Esophagus muscularis mucosa (tissue), 4 donors: Measurements from ENCODE around the gene ZBTB7B. TPM values are rescaled to one million over a fixed set of nuclear protein-coding genes. Genes with fewer than 3 reads are reported as not detected.
A peak's percentile ranks its signal among the peaks of the same experiment; 100 is the strongest.
"Not testable (repeated sequence)": the region's sequence is repeated elsewhere in the genome, so short reads cannot be mapped to it uniquely, and the experiment has no call there.

ENCODE experiments used
- DNase-seq: peaks from one replicate; pipeline ENCODE4 v3.0.0-alpha.2; 2017; ENCODE audit errors: extremely low spot score
- H3K27ac ChIP-seq, 4 donors: fragments of 200-600 bp; sonication (generic); replicated peaks in 1 of 4; 1 replicate in 3 of 4; 2 replicates in 1 of 4; pipeline ENCODE4 v1.5.1; 2016 to 2019; ENCODE audit warnings: mild to moderate bottlenecking in 1 of 4
- H3K27me3 ChIP-seq, 4 donors: fragments of 200-600 bp; sonication (generic); one replicate each; pipeline versions ENCODE4 v1.5.1 to v1.6.0; 2016 to 2019
- H3K36me3 ChIP-seq, 4 donors: fragments of 200-600 bp; sonication (generic); one replicate each; pipeline ENCODE4 v1.5.1; 2016 to 2019
- H3K4me1 ChIP-seq, 4 donors: fragments of 200-600 bp; sonication (generic); one replicate each; pipeline ENCODE4 v1.5.1; 2016 to 2019
- H3K4me3 ChIP-seq, 4 donors: fragments of 200-600 bp; sonication (generic); 1 replicate in 2 of 4; 2 replicates in 2 of 4; pipeline ENCODE4 v1.5.1; 2016 to 2019; ENCODE audit warnings: mild to moderate bottlenecking in 4 of 4, moderate library complexity in 1 of 4
- H3K9me3 ChIP-seq, 4 donors: fragments of 200-600 bp; sonication (generic); 1 replicate in 3 of 4; 2 replicates in 1 of 4; pipeline ENCODE4 v1.5.1; 2016 to 2019
- EP300 ChIP-seq: sonication (generic); formaldehyde crosslinking; IDR thresholded peaks from one replicate; pipeline ENCODE4 v1.6.1; 2017; ENCODE audit warnings: antibody characterized with exemption
- POLR2A ChIP-seq: fragments of 450-650 bp; IDR thresholded peaks from one replicate; pipeline ENCODE4 v1.6.1; 2017; ENCODE audit warnings: antibody characterized with exemption, moderate library complexity, mild to moderate bottlenecking, low read depth
- POLR2AphosphoS5 ChIP-seq, 2 donors: sonication (generic); formaldehyde crosslinking; IDR thresholded peaks; one replicate each; pipeline ENCODE4 v1.6.1; 2017; ENCODE audit warnings: antibody characterized with exemption in 2 of 2
- WGBS: methylation state at CpG from one replicate; pipeline ENCODE4 v1.1.5; 2018; 5-methylcytosine and 5-hydroxymethylcytosine counted together
- intact Hi-C: fragments of 100-400 bp; cut with DNase I; formaldehyde crosslinking; loops from one replicate; pipeline ENCODE4 v1.15.1; 2023
- total RNA-seq, 4 donors: library from RNA; depleted of rRNA; stranded (reverse); fragments of >200 nt; gene quantifications; one replicate each; pipeline versions ENCODE4 v1.1.0 to v1.2.1, GENCODE V29; 2016
- TF ChIP-seq, protein P1 (sequence below), 3 experiments: fragments of 200-600 bp in 2 of 3; fragments of 450-650 bp in 1 of 3; sonication (generic) in 2 of 3; IDR thresholded peaks; one replicate each; pipeline ENCODE4 v1.5.1; 2017 to 2019; ENCODE audit warnings: antibody characterized with exemption in 3 of 3, mild to moderate bottlenecking in 2 of 3, moderate library complexity in 1 of 3

ZBTB7B gene
- total RNA-seq, 4 donors from 2014 or later: 50.0 to 68.9 (median 55.8) TPM

DNA sequence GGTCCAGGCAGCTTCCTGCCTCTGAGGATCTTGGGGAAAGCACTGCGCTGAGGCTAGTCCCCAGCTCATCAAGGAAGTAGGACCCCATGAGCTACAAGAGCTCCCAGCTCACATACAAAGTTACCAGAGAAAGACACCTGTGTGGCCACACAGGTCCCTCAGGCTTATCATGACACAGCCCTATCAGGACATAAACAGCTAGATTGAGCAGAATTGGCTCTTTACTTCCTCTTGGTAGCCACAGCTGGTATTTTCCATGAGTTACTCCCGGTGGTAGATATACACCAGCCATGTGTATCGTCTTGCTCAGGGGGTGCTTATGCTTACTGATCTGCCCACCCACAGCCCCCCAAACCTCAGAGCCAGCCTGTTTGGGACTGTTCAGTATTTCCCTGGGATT lies 8.0 kb upstream of the ZBTB7B start:
- Histone ChIP-seq H3K27me3 (no peaks in the 10 kb centered on the region), H3K4me1 (peaks cover 10 to 26% (median 23%) of the 10 kb centered on the region in 4 donors), H3K9me3 (no peaks in the 10 kb centered on the region), H3K36me3 (peaks cover 7 to 36% (median 32%) of the 10 kb centered on the region in 4 donors), H3K4me3 (no peak overlapping the region), H3K27ac (no peak overlapping the region)
- DNase-seq: no peak
- 76% methylated on average over 3 of the region's 3 CpGs for WGBS
- intact Hi-C loops: no loop called here
- no peak for TF ChIP-seq EP300
- no peak for TF ChIP-seq POLR2AphosphoS5 (IDR thresholded peaks at IDR 0.05)
- TF ChIP-seq POLR2A: no peak
- TF ChIP-seq, protein P1, sequence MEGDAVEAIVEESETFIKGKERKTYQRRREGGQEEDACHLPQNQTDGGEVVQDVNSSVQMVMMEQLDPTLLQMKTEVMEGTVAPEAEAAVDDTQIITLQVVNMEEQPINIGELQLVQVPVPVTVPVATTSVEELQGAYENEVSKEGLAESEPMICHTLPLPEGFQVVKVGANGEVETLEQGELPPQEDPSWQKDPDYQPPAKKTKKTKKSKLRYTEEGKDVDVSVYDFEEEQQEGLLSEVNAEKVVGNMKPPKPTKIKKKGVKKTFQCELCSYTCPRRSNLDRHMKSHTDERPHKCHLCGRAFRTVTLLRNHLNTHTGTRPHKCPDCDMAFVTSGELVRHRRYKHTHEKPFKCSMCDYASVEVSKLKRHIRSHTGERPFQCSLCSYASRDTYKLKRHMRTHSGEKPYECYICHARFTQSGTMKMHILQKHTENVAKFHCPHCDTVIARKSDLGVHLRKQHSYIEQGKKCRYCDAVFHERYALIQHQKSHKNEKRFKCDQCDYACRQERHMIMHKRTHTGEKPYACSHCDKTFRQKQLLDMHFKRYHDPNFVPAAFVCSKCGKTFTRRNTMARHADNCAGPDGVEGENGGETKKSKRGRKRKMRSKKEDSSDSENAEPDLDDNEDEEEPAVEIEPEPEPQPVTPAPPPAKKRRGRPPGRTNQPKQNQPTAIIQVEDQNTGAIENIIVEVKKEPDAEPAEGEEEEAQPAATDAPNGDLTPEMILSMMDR (IDR thresholded peaks at IDR 0.05): no peak

DNA sequence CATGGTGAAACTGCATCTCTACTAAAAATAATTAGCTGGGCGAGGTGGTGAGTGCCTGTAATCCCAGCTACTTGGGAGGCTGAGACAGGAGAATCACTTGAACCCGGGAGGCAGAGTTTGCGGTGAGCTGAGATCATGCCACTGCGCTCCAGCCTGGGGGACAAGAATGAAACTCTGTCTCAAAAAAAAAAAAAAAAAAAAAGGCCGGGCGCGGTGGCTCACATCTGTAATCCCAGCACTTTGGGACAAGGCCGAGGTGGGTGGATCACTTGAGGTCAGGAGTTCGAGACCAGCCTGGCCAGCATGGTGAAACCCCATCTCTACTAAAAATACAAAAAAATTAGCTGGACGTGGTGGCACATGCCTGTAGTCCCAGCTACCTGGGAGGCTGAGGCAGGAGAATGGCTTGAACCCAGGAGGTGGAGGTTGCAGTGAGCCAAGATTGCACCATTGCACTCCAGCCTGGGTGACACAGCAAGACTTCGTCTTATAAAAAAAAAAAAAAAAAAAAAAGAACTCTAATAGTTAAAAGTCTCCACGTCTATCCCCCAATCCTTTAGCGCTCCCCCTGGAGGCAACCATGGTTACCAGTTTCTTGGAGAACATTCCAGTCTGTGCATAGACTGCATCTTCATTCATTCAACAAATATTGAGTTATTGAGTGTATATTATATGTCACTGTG lies 7.2 kb upstream of the ZBTB7B start:
- H3K4me3 ChIP-seq, DNase-seq, H3K9me3 ChIP-seq, H3K27me3 ChIP-seq, H3K27ac ChIP-seq: not testable (repeated sequence)
- intact Hi-C loops: loop anchor here (5.0 kb wide), 1 partner anchor 33 kb away; the partner anchor contains the start of gene PYGO2
- TF ChIP-seq, protein P1 (IDR thresholded peaks at IDR 0.05): peak; percentile 33 to 44 (median 43)
- Histone ChIP-seq H3K4me1 (peaks cover 17 to 31% (median 30%) of the 10 kb centered on the region in 4 donors), H3K36me3 (peaks cover 2 to 27% (median 24%) of the 10 kb centered on the region in 4 donors)
- 62% methylated on average over 13 of the region's 13 CpGs for WGBS

- Histone ChIP-seq H3K4me3 (no peak overlapping the region), H3K27me3 (no peaks in the 10 kb centered on the region), H3K4me1 (peaks cover 17 to 36% (median 33%) of the 10 kb centered on the region in 4 donors), H3K27ac (no peak overlapping the region), H3K36me3 (peaks cover 0 to 12% (median 11%) of the 10 kb centered on the region in 4 donors), H3K9me3 (no peaks in the 10 kb centered on the region)
- 81% methylated on average over 15 of the region's 15 CpGs for WGBS
- TF ChIP-seq EP300 (no peak), POLR2A (no peak), POLR2AphosphoS5 (IDR thresholded peaks at IDR 0.05) (no peak)
- TF ChIP-seq, protein P1 (IDR thresholded peaks at IDR 0.05): no peak
- no peak for DNase-seq
- intact Hi-C loops: loop anchor here (5.0 kb wide), 1 partner anchor 35 kb away; the partner anchor contains the start of gene PYGO2
These were observed 5.5 kb upstream of the ZBTB7B start for GRCh38 chr1:154996966-154997701.

GRCh38 chr1:154998201-154998780 lies 4.3 kb upstream of the ZBTB7B start:
- intact Hi-C loops: loop anchor here (5.0 kb wide), 1 partner anchor 36 kb away; the partner anchor contains the start of gene PYGO2
- no peaks in the 10 kb centered on the region for H3K9me3 ChIP-seq
- H3K27me3 ChIP-seq: no peaks in the 10 kb centered on the region
- peaks cover 0 to under 1% (median 0%) of the 10 kb centered on the region in 4 donors for H3K36me3 ChIP-seq
- H3K4me3 ChIP-seq: no peak overlapping the region
- DNase-seq: no peak
- peaks cover 17 to 36% (median 33%) of the 10 kb centered on the region in 4 donors for H3K4me1 ChIP-seq
- TF ChIP-seq POLR2AphosphoS5 (IDR thresholded peaks at IDR 0.05) (no peak), POLR2A (no peak), EP300 (no peak)
- TF ChIP-seq, protein P1 (IDR thresholded peaks at IDR 0.05): no peak
- 77% methylated on average over 12 of the region's 16 CpGs for WGBS
- H3K27ac ChIP-seq: peak overlapping the region in 3 of 4 donors; percentile 97 to 99 (median 98)
